WTC11 (cell line): Measurements from ENCODE around the gene APLN. TPM values are rescaled to one million over a fixed set of nuclear protein-coding genes. Genes with fewer than 3 reads are reported as not detected.
A peak's percentile ranks its signal among the peaks of the same experiment; 100 is the strongest.

ENCODE experiments used
- ATAC-seq: fragments of 200-7000 bp; cut with Tn5 transposase; 2 replicates; pipeline ENCODE4 v1.10.0; 2021; ENCODE audit warnings: mild to moderate bottlenecking, moderate library complexity
- CTCF ChIA-PET: fragments of 300-600 bp; sonication (Branson Sonifier 250); formaldehyde crosslinking; loops from one replicate; lab custom pipeline; 2021; ENCODE audit warnings: antibody characterized with exemption; lab: Charles Lee
- POLR2A ChIA-PET: fragments of 350-600 bp; sonication (Branson Sonifier 250); formaldehyde crosslinking; loops from one replicate; lab custom pipeline; 2021; ENCODE audit warnings: antibody characterized with exemption; lab: Charles Lee
- DNase-seq: peaks from one replicate; pipeline ENCODE4 v3.0.0; 2021; ENCODE audit warnings: low spot score
- H3K27ac Mint-ChIP-seq: 2 replicates; pipeline ENCODE4 v1.8.0; 2021; ENCODE audit warnings: mixed read lengths
- H3K27me3 Mint-ChIP-seq: 2 replicates; pipeline ENCODE4 v1.8.0; 2021; ENCODE audit warnings: low read depth, mild to moderate bottlenecking, moderate library complexity, mixed read lengths
- H3K36me3 Mint-ChIP-seq: 2 replicates; pipeline ENCODE4 v1.8.0; 2021; ENCODE audit warnings: mixed read lengths
- H3K4me1 Mint-ChIP-seq: 2 replicates; pipeline ENCODE4 v1.8.0; 2022; ENCODE audit warnings: mixed read lengths
- H3K4me3 Mint-ChIP-seq: 2 replicates; pipeline ENCODE4 v1.8.0; 2021; ENCODE audit warnings: mild to moderate bottlenecking, moderate library complexity, mixed read lengths
- H3K9me3 Mint-ChIP-seq: 2 replicates; pipeline ENCODE4 v1.8.0; 2021; ENCODE audit warnings: mixed read lengths
- CREB1 ChIP-seq: sonication (generic); formaldehyde crosslinking; IDR thresholded peaks from 2 replicates; pipeline ENCODE4 v1.8.0; 2023; ENCODE audit warnings: mild to moderate bottlenecking, missing genetic modification reagents
- ELF4 ChIP-seq: sonication (generic); formaldehyde crosslinking; IDR thresholded peaks from 2 replicates; pipeline ENCODE4 v1.8.1; 2022; ENCODE audit warnings: low read depth, mild to moderate bottlenecking, moderate library complexity, missing genetic modification reagents
- FOXK1 ChIP-seq: sonication (generic); formaldehyde crosslinking; IDR thresholded peaks from 2 replicates; pipeline ENCODE4 v1.8.0; 2022; ENCODE audit warnings: mild to moderate bottlenecking, moderate library complexity, missing genetic modification reagents
- GRHL2 ChIP-seq: fragments of 250-450 bp; sonication (Bioruptor Pico); IDR thresholded peaks from 2 replicates; pipeline ENCODE4 v1.8.0; 2022; ENCODE audit warnings: mild to moderate bottlenecking, moderate library complexity; ENCODE audit not compliant: insufficient replicate concordance, severe bottlenecking
- NFATC4 ChIP-seq: fragments of 250-450 bp; sonication (Bioruptor Pico); IDR thresholded peaks from 2 replicates; pipeline ENCODE4 v1.9.0; 2021; ENCODE audit warnings: mild to moderate bottlenecking
- NFYB ChIP-seq: sonication (generic); formaldehyde crosslinking; conservative IDR thresholded peaks from 2 replicates; pipeline ENCODE4 v1.8.0; 2022; ENCODE audit warnings: low read depth, missing genetic modification reagents
- NR1H2 ChIP-seq: sonication (generic); formaldehyde crosslinking; IDR thresholded peaks from 2 replicates; pipeline ENCODE4 v1.9.0; 2021; ENCODE audit warnings: mild to moderate bottlenecking, moderate library complexity, missing genetic modification reagents
- NR2C2 ChIP-seq: sonication (generic); formaldehyde crosslinking; IDR thresholded peaks from 2 replicates; pipeline ENCODE4 v1.8.0; 2022; ENCODE audit warnings: mild to moderate bottlenecking, missing genetic modification reagents
- SP1 ChIP-seq: sonication (generic); formaldehyde crosslinking; conservative IDR thresholded peaks from 2 replicates; pipeline ENCODE4 v1.8.1; 2022; ENCODE audit warnings: missing genetic modification reagents
- TCF7 ChIP-seq: sonication (generic); formaldehyde crosslinking; IDR thresholded peaks from 2 replicates; pipeline ENCODE4 v1.8.0; 2022; ENCODE audit warnings: mild to moderate bottlenecking, low read depth, missing genetic modification reagents, moderate library complexity
- TEAD4 ChIP-seq: sonication (generic); formaldehyde crosslinking; IDR thresholded peaks from 2 replicates; pipeline ENCODE4 v1.8.0; 2022; ENCODE audit warnings: mild to moderate bottlenecking, missing genetic modification reagents
- TP53 ChIP-seq: sonication (generic); formaldehyde crosslinking; IDR thresholded peaks from 2 replicates; pipeline ENCODE4 v1.8.1; 2023; ENCODE audit warnings: mild to moderate bottlenecking, missing genetic modification reagents
- ZNF317 ChIP-seq: sonication (generic); formaldehyde crosslinking; IDR thresholded peaks from 2 replicates; pipeline ENCODE4 v1.8.1; 2023; ENCODE audit warnings: low read depth, mild to moderate bottlenecking, moderate library complexity, missing genetic modification reagents, borderline replicate concordance
- ZNF671 ChIP-seq: fragments of 250-450 bp; sonication (Bioruptor Pico); IDR thresholded peaks from 2 replicates; pipeline ENCODE4 v1.8.0; 2021; ENCODE audit warnings: mild to moderate bottlenecking
- total RNA-seq: library from RNA; stranded (reverse); gene quantifications from 3 replicates; pipeline ENCODE4 v1.2.3, GENCODE V29; 2021
- TF ChIP-seq, protein P1 (sequence below): sonication (generic); formaldehyde crosslinking; IDR thresholded peaks from 2 replicates; pipeline ENCODE4 v1.8.0; 2022; ENCODE audit warnings: mild to moderate bottlenecking, missing genetic modification reagents
- TF ChIP-seq, protein P2 (sequence below): sonication (generic); formaldehyde crosslinking; IDR thresholded peaks from 2 replicates; pipeline ENCODE4 v1.8.1; 2023; ENCODE audit warnings: mild to moderate bottlenecking, missing genetic modification reagents, moderate library complexity
- TF ChIP-seq, protein P3 (sequence below): sonication (generic); formaldehyde crosslinking; conservative IDR thresholded peaks from 2 replicates; pipeline ENCODE4 v1.8.1; 2023; ENCODE audit warnings: mild to moderate bottlenecking, low read depth, missing genetic modification reagents, moderate library complexity
- TF ChIP-seq, protein P4 (sequence below): sonication (generic); formaldehyde crosslinking; IDR thresholded peaks from 2 replicates; pipeline ENCODE4 v1.8.1; 2022; ENCODE audit warnings: low read depth, mild to moderate bottlenecking, moderate library complexity, missing genetic modification reagents, borderline replicate concordance
- TF ChIP-seq, protein P5 (sequence below): sonication (generic); formaldehyde crosslinking; IDR thresholded peaks from 2 replicates; pipeline ENCODE4 v1.8.1; 2022; ENCODE audit warnings: low read depth, missing genetic modification reagents, borderline replicate concordance

The APLN gene
- total RNA-seq, 1 experiment from 2014 or later, result 4.2 TPM

DNA sequence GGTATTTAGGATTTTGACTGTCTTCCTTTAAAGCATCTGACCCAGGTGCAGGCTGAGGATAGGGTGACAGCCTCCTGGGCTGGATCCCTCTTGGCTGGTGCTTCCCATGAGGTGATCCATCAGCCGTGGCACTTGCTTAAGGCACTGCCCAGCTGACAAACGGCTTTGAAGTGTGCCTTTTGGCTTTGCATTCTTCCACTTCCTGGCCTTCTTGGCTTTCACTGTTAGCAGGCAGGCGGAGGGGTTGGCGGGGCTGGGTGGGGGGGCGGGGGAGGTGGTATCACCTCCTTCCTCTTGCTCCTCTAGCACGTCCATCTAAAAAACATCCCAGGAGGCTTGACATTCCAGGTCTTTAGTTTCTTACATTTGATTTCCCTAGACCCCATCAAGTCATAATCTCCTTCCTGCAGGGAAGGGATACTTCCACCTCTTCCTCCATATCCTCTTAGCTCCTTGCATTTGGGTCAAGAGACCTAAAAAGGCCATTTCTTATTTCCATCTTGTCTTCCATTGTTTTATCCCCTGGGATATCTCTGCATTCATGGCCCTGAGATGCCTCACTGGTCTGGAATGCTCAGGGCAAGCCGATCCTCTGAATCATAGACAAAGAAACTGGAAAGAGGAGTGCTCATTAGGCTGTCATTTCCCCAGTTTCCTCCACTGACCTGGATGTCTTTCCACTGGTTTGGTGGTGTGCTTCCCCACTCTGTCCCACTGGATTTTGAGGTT lies 11.3 kb upstream of the APLN start (continued):
- TF ChIP-seq NR1H2 (CRISPR knock-in tag) (no peak), ZNF317 (CRISPR knock-in tag) (no peak)
- TF ChIP-seq, protein P1, sequence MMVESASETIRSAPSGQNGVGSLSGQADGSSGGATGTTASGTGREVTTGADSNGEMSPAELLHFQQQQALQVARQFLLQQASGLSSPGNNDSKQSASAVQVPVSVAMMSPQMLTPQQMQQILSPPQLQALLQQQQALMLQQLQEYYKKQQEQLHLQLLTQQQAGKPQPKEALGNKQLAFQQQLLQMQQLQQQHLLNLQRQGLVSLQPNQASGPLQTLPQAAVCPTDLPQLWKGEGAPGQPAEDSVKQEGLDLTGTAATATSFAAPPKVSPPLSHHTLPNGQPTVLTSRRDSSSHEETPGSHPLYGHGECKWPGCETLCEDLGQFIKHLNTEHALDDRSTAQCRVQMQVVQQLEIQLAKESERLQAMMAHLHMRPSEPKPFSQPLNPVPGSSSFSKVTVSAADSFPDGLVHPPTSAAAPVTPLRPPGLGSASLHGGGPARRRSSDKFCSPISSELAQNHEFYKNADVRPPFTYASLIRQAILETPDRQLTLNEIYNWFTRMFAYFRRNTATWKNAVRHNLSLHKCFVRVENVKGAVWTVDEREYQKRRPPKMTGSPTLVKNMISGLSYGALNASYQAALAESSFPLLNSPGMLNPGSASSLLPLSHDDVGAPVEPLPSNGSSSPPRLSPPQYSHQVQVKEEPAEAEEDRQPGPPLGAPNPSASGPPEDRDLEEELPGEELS (CRISPR knock-in tag), result no peak

DNA sequence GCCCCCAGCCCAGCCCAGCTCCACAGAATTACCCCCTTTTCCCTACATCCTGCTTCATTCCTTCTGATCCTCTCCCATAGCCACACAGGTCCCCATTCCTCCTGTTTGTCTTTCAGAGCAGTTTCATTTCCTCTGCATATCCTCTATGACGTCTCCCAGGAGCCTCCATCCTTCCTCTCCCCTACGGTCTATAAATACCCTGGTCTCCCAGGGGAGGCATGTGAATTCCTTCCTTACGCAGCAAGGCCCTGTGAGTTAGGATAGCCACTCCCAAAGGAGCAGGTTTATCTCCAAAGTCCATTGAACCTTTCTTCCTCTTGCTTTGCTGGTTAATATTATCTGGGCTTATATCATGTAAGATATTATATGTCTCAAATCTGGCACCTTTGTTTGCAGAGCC lies 8.4 kb upstream of the APLN start:
- Mint-ChIP-seq H3K9me3 (peaks cover 11% of the 10 kb centered on the region), H3K27me3 (peaks cover 2% of the 10 kb centered on the region), H3K36me3 (peaks cover 3% of the 10 kb centered on the region), H3K27ac (no peak overlapping the region), H3K4me3 (no peak overlapping the region), H3K4me1 (peaks cover 28% of the 10 kb centered on the region)
- ChIA-PET CTCF (interaction anchor here (1.0 to 1.7 kb wide), 2 partner anchors 25 to 93 kb away, joined by 3 to 4 read pairs; no protein-coding TSS in a partner anchor), POLR2A (no interaction called here)
- peak; percentile 63 for ATAC-seq
- TF ChIP-seq TCF7 (CRISPR knock-in tag) (no peak), NR2C2 (CRISPR knock-in tag) (no peak), SP1 (no peak)
- DNase-seq, result no peak

DNA sequence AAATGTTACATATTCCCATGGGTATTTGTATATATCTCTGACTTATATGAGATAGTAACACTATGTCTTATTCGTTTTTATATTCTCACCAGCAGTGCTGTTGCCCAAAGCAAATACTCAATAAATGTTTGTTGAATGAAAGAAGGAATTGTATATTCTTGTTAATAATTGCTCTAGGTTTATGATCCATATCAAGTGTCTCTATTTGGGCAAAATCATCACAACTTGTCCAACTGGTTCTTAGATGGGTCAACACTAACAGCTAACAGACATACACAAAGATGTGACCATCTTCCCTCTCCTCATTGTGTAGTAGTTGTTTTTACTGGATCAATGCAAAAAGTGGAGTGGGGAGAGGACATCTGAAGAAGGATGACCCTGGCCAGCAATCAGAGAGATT lies 6.6 kb upstream of the APLN start:
- no peak for TF ChIP-seq TCF7 (CRISPR knock-in tag)
- TF ChIP-seq FOXK1 (CRISPR knock-in tag), result no peak
- no peak for TF ChIP-seq CREB1 (CRISPR knock-in tag)
- TF ChIP-seq, protein P1 (CRISPR knock-in tag), result no peak
- TF ChIP-seq GRHL2 (CRISPR knock-in tag), result no peak
- TF ChIP-seq, protein P2, sequence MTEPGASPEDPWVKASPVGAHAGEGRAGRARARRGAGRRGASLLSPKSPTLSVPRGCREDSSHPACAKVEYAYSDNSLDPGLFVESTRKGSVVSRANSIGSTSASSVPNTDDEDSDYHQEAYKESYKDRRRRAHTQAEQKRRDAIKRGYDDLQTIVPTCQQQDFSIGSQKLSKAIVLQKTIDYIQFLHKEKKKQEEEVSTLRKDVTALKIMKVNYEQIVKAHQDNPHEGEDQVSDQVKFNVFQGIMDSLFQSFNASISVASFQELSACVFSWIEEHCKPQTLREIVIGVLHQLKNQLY (CRISPR knock-in tag), result no peak
- ATAC-seq (no peak), DNase-seq (no peak)
- Mint-ChIP-seq H3K9me3 (peaks cover 3% of the 10 kb centered on the region; the same call in 1 of the 2 replicates), H3K27me3 (peaks cover 2% of the 10 kb centered on the region), H3K36me3 (no peaks in the 10 kb centered on the region; the same call in 1 of the 2 replicates), H3K4me1 (peaks cover 26% of the 10 kb centered on the region), H3K4me3 (no peak overlapping the region), H3K27ac (no peak overlapping the region)
- CTCF ChIA-PET, result no interaction called here
- POLR2A ChIA-PET, result no interaction called here

DNA sequence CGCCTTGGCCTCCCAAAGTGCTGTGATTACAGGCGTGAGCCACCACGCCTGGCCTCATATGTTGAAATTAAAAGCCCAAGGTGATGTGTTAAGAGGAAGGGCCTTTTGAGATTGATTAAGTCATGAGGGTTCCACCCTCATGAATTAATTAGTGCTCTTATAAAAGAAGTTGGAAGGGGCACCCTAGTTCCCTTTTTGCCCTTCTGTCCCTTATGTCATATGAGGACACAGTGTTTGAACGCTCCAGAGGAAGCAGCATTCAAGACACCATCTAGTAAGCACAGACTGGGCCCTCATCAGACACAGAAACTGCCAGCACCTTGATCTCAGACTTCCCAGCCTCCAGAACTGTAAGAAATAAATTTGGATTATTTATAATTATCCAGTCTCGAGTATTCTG lies 5.1 kb upstream of the APLN start:
- CTCF ChIA-PET, result no interaction called here
- TF ChIP-seq TEAD4 (no peak), NFATC4 (CRISPR knock-in tag) (no peak), SP1 (no peak), ELF4 (CRISPR knock-in tag) (no peak), TP53 (CRISPR knock-in tag) (no peak), ZNF671 (CRISPR knock-in tag) (no peak), NFYB (CRISPR knock-in tag) (no peak)
- TF ChIP-seq, protein P3, sequence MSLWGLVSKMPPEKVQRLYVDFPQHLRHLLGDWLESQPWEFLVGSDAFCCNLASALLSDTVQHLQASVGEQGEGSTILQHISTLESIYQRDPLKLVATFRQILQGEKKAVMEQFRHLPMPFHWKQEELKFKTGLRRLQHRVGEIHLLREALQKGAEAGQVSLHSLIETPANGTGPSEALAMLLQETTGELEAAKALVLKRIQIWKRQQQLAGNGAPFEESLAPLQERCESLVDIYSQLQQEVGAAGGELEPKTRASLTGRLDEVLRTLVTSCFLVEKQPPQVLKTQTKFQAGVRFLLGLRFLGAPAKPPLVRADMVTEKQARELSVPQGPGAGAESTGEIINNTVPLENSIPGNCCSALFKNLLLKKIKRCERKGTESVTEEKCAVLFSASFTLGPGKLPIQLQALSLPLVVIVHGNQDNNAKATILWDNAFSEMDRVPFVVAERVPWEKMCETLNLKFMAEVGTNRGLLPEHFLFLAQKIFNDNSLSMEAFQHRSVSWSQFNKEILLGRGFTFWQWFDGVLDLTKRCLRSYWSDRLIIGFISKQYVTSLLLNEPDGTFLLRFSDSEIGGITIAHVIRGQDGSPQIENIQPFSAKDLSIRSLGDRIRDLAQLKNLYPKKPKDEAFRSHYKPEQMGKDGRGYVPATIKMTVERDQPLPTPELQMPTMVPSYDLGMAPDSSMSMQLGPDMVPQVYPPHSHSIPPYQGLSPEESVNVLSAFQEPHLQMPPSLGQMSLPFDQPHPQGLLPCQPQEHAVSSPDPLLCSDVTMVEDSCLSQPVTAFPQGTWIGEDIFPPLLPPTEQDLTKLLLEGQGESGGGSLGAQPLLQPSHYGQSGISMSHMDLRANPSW (CRISPR knock-in tag), result no peak
- TF ChIP-seq, protein P4, sequence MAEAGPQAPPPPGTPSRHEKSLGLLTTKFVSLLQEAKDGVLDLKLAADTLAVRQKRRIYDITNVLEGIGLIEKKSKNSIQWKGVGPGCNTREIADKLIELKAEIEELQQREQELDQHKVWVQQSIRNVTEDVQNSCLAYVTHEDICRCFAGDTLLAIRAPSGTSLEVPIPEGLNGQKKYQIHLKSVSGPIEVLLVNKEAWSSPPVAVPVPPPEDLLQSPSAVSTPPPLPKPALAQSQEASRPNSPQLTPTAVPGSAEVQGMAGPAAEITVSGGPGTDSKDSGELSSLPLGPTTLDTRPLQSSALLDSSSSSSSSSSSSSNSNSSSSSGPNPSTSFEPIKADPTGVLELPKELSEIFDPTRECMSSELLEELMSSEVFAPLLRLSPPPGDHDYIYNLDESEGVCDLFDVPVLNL (CRISPR knock-in tag), result no peak
- TF ChIP-seq, protein P5, sequence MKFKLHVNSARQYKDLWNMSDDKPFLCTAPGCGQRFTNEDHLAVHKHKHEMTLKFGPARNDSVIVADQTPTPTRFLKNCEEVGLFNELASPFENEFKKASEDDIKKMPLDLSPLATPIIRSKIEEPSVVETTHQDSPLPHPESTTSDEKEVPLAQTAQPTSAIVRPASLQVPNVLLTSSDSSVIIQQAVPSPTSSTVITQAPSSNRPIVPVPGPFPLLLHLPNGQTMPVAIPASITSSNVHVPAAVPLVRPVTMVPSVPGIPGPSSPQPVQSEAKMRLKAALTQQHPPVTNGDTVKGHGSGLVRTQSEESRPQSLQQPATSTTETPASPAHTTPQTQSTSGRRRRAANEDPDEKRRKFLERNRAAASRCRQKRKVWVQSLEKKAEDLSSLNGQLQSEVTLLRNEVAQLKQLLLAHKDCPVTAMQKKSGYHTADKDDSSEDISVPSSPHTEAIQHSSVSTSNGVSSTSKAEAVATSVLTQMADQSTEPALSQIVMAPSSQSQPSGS (CRISPR knock-in tag), result no peak

More for the DNA sequence above, 5.1 kb upstream of the APLN start:
- Mint-ChIP-seq H3K27me3 (peaks cover 16% of the 10 kb centered on the region), H3K4me3 (no peak overlapping the region), H3K27ac (no peak overlapping the region), H3K4me1 (peaks cover 22% of the 10 kb centered on the region), H3K9me3 (peaks cover 3% of the 10 kb centered on the region; the same call in 1 of the 2 replicates), H3K36me3 (no peaks in the 10 kb centered on the region; the same call in 1 of the 2 replicates)
- no peak for DNase-seq
- POLR2A ChIA-PET, result no interaction called here
- ATAC-seq, result no peak
